ENCODE data around the gene FICD. TPM values are rescaled to one million over a fixed set of nuclear protein-coding genes. Genes with fewer than 3 reads are reported as not detected.

Gene FICD
- total RNA-seq (2022; extraction: Qiagen RNA extraction; ENCODE audit: low read depth): 2.6 to 3.5 TPM (median 3.1 TPM) in 5 replicates

DNA sequence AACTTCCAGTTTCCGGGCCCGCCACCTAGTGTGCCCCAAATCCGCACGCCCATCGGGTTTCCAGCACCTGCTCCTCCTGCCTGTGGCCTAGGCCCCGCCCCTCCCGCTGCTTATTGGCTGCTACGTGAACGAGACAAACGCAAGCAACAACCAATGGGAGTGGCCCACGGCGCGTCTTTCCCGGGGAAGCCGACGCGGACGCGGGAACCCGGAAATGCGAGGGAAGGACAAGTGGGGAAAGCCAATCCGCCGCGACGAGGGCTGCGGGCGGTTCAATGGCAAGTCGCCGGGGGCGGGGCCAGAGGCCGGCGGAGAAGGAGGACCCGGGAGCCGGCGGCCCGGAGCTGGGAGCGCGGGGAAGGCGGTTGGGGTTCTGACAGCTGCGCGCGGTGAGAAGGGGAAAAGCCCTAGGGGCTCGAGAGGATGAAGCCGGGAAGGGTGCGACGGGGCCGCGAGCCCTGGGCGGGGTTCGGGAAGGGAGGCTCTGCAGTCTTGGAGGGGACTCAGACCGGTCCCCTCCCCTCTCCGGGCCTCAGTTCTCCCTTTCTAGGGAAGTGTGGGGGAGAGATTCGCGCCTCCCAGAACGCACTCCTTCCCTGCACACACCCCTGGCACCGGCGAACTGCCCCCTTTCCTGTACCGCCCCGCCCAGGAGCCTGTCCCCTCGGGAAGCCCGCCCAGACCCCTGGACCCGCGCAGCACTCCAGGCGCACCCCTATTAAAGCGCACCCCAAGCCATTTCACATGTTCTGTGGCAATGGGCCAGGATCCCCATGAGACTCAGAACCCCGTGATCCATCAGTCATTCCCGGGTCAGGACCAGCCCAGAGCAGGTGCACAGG is at the start of gene FICD:
FICD (plus strand) TSS at position 305 of the 842 bp plus-strand sequence. CDS start 1,696 bp downstream, outside the sequence.

DNA sequence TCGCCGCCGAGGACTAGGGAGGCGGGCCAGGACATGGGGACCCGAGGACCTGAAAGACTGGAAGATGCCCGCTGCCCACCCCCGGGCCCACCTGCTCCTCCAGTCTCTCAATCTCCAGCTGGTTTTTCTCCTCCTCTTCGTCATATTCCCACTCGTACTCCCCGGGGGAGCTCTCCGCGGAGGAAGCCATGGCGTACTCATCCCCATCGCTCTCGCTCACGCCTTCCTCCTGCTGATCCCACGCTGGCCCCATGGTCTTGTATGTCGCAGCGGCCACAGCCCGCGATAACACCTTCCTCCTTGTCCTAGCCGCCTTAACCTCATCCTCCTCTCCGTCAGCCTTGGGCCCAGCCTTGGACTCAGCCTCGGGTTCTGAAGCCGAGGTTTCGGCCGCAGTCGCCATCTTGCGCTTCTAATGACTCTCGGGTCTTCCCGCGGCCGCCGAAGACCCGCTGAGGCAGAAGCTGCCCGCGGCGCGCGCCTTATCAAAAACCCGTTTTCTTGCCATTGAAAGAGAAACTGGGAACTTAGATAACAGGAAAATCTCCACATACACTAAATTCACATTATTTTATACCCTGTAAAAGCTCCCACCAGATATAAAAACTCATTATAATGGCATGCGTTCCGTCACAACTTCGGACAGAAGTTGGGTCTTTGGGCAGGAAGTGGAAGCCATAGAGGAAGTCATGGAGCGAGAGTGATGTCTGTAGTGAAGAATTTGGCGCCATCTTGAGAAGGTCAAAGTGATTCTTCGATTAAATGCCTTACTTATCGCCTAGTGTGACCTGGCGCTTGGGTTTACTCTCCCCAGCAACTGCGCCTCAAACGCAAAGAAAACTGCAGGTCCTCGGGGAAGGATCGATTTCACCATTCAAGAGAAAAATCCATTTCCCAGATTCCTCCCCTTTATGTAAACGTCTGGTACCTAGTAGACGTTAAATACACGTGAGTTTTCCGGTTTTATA is 46.0 kb downstream of the FICD start, which contains the start of gene SART3:
SART3 (minus strand) TSS at position 422 of the 968 bp plus-strand sequence; CDS start at position 403, 19 bp downstream.

DNA sequence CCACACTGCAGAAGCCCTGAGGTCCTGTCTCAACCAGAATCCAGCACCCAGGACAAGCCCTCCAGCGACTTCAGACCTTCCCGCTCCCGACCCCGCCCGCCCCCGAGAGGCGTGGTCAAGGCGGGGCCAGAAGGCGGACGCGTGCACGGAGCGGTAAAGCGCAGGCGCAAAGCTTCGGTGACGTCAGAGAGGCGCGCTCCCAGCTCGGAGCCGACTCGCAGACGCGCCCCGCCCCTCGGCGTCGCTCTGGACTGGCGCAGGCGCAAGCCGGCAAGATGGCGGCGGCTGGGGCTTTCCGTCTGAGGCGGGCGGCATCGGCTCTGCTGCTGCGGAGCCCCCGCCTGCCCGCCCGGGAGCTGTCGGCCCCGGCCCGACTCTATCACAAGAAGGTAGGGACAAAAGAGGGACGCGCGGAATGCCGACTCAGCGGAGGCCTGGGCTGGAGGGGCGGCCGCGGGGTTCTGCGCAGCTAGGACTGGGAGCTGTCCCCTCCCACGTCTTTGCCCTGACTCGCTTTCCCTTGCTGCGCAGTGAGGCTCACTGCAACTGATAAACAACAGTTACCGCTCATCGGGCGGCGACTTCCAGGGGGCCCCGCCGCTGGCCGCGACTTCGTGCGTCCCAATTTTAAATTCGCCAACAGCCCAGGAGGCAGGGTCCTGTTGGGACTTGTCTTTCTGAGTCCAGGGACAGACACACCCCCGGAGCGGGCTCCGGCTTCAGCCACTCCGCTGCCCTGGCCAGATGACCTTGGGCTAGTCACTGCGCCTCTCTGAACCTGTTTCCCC is 47.5 kb downstream of the FICD start, which contains the start of gene ISCU:
ISCU (plus strand) TSS at position 249 of the 788 bp plus-strand sequence; CDS start at position 276, 27 bp downstream.

Other genes starting within 250 kb of the FICD start
- gene CMKLR1, start 176.0 kb upstream of the FICD start, total RNA-seq (2022; extraction: Qiagen RNA extraction; ENCODE audit: low read depth): not detected in 5 replicates
- gene SART3, start 45.9 kb downstream of the FICD start, total RNA-seq (2022; extraction: Qiagen RNA extraction; ENCODE audit: low read depth): 39.9 to 44.4 TPM (median 42.4 TPM) in 5 replicates
- gene ISCU, start 47.3 kb downstream of the FICD start, total RNA-seq (2022; extraction: Qiagen RNA extraction; ENCODE audit: low read depth): 90.4 to 105 TPM (median 95.4 TPM) in 5 replicates
- gene TMEM119, start 82.8 kb downstream of the FICD start, total RNA-seq (2022; extraction: Qiagen RNA extraction; ENCODE audit: low read depth): 0.05 to 0.07 TPM (median 0.05 TPM) in 3 of 5 replicates, not detected in the others
- 0.95 to 1.1 TPM (median 1.1 TPM) in 5 replicates for gene SELPLG, start 118.6 kb downstream of the FICD start, total RNA-seq (2022; extraction: Qiagen RNA extraction; ENCODE audit: low read depth)
- gene CORO1C, start 216.2 kb downstream of the FICD start, total RNA-seq (2022; extraction: Qiagen RNA extraction; ENCODE audit: low read depth): 170 to 198 TPM (median 178 TPM) in 5 replicates